WTC11 (cell line): ENCODE measurements around the gene EXD3. TPM values are rescaled to one million over a fixed set of nuclear protein-coding genes. Genes with fewer than 3 reads are reported as not detected.
A peak's percentile ranks its signal among the peaks of the same experiment; 100 is the strongest.

Experiments
- ATAC-seq: fragments of 200-7000 bp; cut with Tn5 transposase; 2 replicates; pipeline ENCODE4 v1.10.0; 2021; ENCODE audit warnings: mild to moderate bottlenecking, moderate library complexity
- CTCF ChIA-PET: fragments of 300-600 bp; sonication (Branson Sonifier 250); formaldehyde crosslinking; loops from one replicate; lab custom pipeline; 2021; ENCODE audit warnings: antibody characterized with exemption; lab: Charles Lee
- POLR2A ChIA-PET: fragments of 350-600 bp; sonication (Branson Sonifier 250); formaldehyde crosslinking; loops from one replicate; lab custom pipeline; 2021; ENCODE audit warnings: antibody characterized with exemption; lab: Charles Lee
- DNase-seq: peaks from one replicate; pipeline ENCODE4 v3.0.0; 2021; ENCODE audit warnings: low spot score
- H3K27ac Mint-ChIP-seq: 2 replicates; pipeline ENCODE4 v1.8.0; 2021; ENCODE audit warnings: mixed read lengths
- H3K27me3 Mint-ChIP-seq: 2 replicates; pipeline ENCODE4 v1.8.0; 2021; ENCODE audit warnings: low read depth, mild to moderate bottlenecking, moderate library complexity, mixed read lengths
- H3K36me3 Mint-ChIP-seq: 2 replicates; pipeline ENCODE4 v1.8.0; 2021; ENCODE audit warnings: mixed read lengths
- H3K4me1 Mint-ChIP-seq: 2 replicates; pipeline ENCODE4 v1.8.0; 2022; ENCODE audit warnings: mixed read lengths
- H3K4me3 Mint-ChIP-seq: 2 replicates; pipeline ENCODE4 v1.8.0; 2021; ENCODE audit warnings: mild to moderate bottlenecking, moderate library complexity, mixed read lengths
- H3K9me3 Mint-ChIP-seq: 2 replicates; pipeline ENCODE4 v1.8.0; 2021; ENCODE audit warnings: mixed read lengths
- AFF4 ChIP-seq: sonication (generic); formaldehyde crosslinking; IDR thresholded peaks from 2 replicates; pipeline ENCODE4 v1.8.1; 2023; ENCODE audit warnings: mild to moderate bottlenecking, missing genetic modification reagents, borderline replicate concordance
- AR ChIP-seq: fragments of 250-450 bp; sonication (Bioruptor Pico); IDR thresholded peaks from 2 replicates; pipeline ENCODE4 v1.9.0; 2021; ENCODE audit warnings: mild to moderate bottlenecking
- ATF2 ChIP-seq: sonication (generic); formaldehyde crosslinking; IDR thresholded peaks from 2 replicates; pipeline ENCODE4 v1.8.1; 2022; ENCODE audit warnings: low read depth, missing genetic modification reagents, borderline replicate concordance
- CREB1 ChIP-seq: sonication (generic); formaldehyde crosslinking; IDR thresholded peaks from 2 replicates; pipeline ENCODE4 v1.8.0; 2023; ENCODE audit warnings: mild to moderate bottlenecking, missing genetic modification reagents
- EMX1 ChIP-seq: fragments of 250-450 bp; sonication (Bioruptor Pico); IDR thresholded peaks from 2 replicates; pipeline ENCODE4 v1.8.0; 2021; ENCODE audit warnings: mild to moderate bottlenecking
- ESRRA ChIP-seq: sonication (generic); formaldehyde crosslinking; IDR thresholded peaks from 2 replicates; pipeline ENCODE4 v1.8.1; 2022; ENCODE audit warnings: mild to moderate bottlenecking, missing genetic modification reagents, borderline replicate concordance
- GTF2I ChIP-seq: fragments of 250-450 bp; sonication (Bioruptor Pico); conservative IDR thresholded peaks from 2 replicates; pipeline ENCODE4 v1.4.0; 2021; ENCODE audit warnings: mild to moderate bottlenecking
- IRF2 ChIP-seq: sonication (generic); formaldehyde crosslinking; IDR thresholded peaks from 2 replicates; pipeline ENCODE4 v1.8.0; 2022; ENCODE audit warnings: low read depth, missing genetic modification reagents, borderline replicate concordance
- JAZF1 ChIP-seq: fragments of 250-450 bp; sonication (Bioruptor Pico); IDR thresholded peaks from 2 replicates; pipeline ENCODE4 v1.9.0; 2021; ENCODE audit warnings: moderate library complexity, mild to moderate bottlenecking, inconsistent platforms
- KAT7 ChIP-seq: sonication (generic); formaldehyde crosslinking; IDR thresholded peaks from 2 replicates; pipeline ENCODE4 v1.8.1; 2023; ENCODE audit warnings: missing genetic modification reagents, mild to moderate bottlenecking, borderline replicate concordance
- MAX ChIP-seq: sonication (generic); formaldehyde crosslinking; IDR thresholded peaks from 2 replicates; pipeline ENCODE4 v1.8.0; 2022; ENCODE audit warnings: mild to moderate bottlenecking, missing genetic modification reagents
- MXD4 ChIP-seq: fragments of 250-450 bp; sonication (Bioruptor Pico); IDR thresholded peaks from 2 replicates; pipeline ENCODE4 v1.8.0; 2021; ENCODE audit warnings: mild to moderate bottlenecking, moderate library complexity, borderline replicate concordance
- NFE2L1 ChIP-seq: sonication (generic); formaldehyde crosslinking; IDR thresholded peaks from 2 replicates; pipeline ENCODE4 v1.8.1; 2023; ENCODE audit warnings: missing genetic modification reagents
- NFYB ChIP-seq: sonication (generic); formaldehyde crosslinking; conservative IDR thresholded peaks from 2 replicates; pipeline ENCODE4 v1.8.0; 2022; ENCODE audit warnings: low read depth, missing genetic modification reagents
- NR3C1 ChIP-seq: sonication (generic); formaldehyde crosslinking; conservative IDR thresholded peaks from 2 replicates; pipeline ENCODE4 v1.8.1; 2023; ENCODE audit warnings: low read depth, mild to moderate bottlenecking, missing genetic modification reagents
- PRRX2 ChIP-seq: fragments of 250-450 bp; sonication (Bioruptor Pico); IDR thresholded peaks from 2 replicates; pipeline ENCODE4 v1.8.0; 2021; ENCODE audit warnings: mild to moderate bottlenecking
- SMAD4 ChIP-seq: sonication (generic); formaldehyde crosslinking; IDR thresholded peaks from 2 replicates; pipeline ENCODE4 v1.8.0; 2022; ENCODE audit warnings: mild to moderate bottlenecking, missing genetic modification reagents
- SP1 ChIP-seq: sonication (generic); formaldehyde crosslinking; conservative IDR thresholded peaks from 2 replicates; pipeline ENCODE4 v1.8.1; 2022; ENCODE audit warnings: missing genetic modification reagents
- ZBTB21 ChIP-seq: sonication (generic); formaldehyde crosslinking; IDR thresholded peaks from 2 replicates; pipeline ENCODE4 v1.8.1; 2023; ENCODE audit warnings: mild to moderate bottlenecking, missing genetic modification reagents, borderline replicate concordance
- ZNF416 ChIP-seq: fragments of 250-450 bp; sonication (Bioruptor Pico); IDR thresholded peaks from 2 replicates; pipeline ENCODE4 v1.9.0; 2021; ENCODE audit warnings: mild to moderate bottlenecking, inconsistent platforms
- ZNF425 ChIP-seq: fragments of 250-450 bp; sonication (Bioruptor Pico); conservative IDR thresholded peaks from 2 replicates; pipeline ENCODE4 v1.9.0; 2021; ENCODE audit warnings: mild to moderate bottlenecking
- ZSCAN18 ChIP-seq: fragments of 250-450 bp; sonication (Bioruptor Pico); IDR thresholded peaks from 2 replicates; pipeline ENCODE4 v2.1.2; 2022; ENCODE audit warnings: mild to moderate bottlenecking, moderate library complexity
- total RNA-seq: library from RNA; stranded (reverse); gene quantifications from 3 replicates; pipeline ENCODE4 v1.2.3, GENCODE V29; 2021

Gene EXD3
- total RNA-seq, 1 experiment from 2014 or later = 21.2 TPM

- TF ChIP-seq EMX1 (CRISPR knock-in tag) (no peak), SP1 (CRISPR knock-in tag) (no peak), KAT7 (no peak), AFF4 (CRISPR knock-in tag) (no peak), AR (CRISPR knock-in tag) (no peak), PRRX2 (CRISPR knock-in tag) (no peak)
Observed at GRCh38 chr9:137369911-137370764, 52.8 kb downstream of the EXD3 start (continued).

GRCh38 chr9:137369061-137369787 is 53.7 kb downstream of the EXD3 start:
- no peaks in the 10 kb centered on the region for H3K4me1 Mint-ChIP-seq
- DNase-seq (peak; percentile 10), ATAC-seq (no peak)
- H3K27me3 Mint-ChIP-seq = no peaks in the 10 kb centered on the region
- peaks cover 10% of the 10 kb centered on the region for H3K9me3 Mint-ChIP-seq
- CTCF ChIA-PET = interaction anchor here (1.2 to 1.6 kb wide), 2 partner anchors 54 to 67 kb away, joined by 5 read pairs; partner anchors contain the start of genes EXD3, NOXA1 and NRARP
- POLR2A ChIA-PET = no interaction called here
- H3K36me3 Mint-ChIP-seq = peaks cover 5% of the 10 kb centered on the region
- no peak overlapping the region for H3K27ac Mint-ChIP-seq
- H3K4me3 Mint-ChIP-seq = no peak overlapping the region
- no peak for TF ChIP-seq CREB1 (CRISPR knock-in tag)
- no peak for TF ChIP-seq SMAD4 (CRISPR knock-in tag)
- no peak for TF ChIP-seq NR3C1 (CRISPR knock-in tag)
- TF ChIP-seq IRF2 (CRISPR knock-in tag) = no peak
- no peak for TF ChIP-seq ZNF425 (CRISPR knock-in tag)
- TF ChIP-seq MAX (CRISPR knock-in tag) = no peak
- TF ChIP-seq JAZF1 = no peak
- TF ChIP-seq GTF2I (CRISPR knock-in tag) = no peak
- TF ChIP-seq MXD4 (CRISPR knock-in tag) = no peak
- no peak for TF ChIP-seq ATF2 (CRISPR knock-in tag)
- no peak for TF ChIP-seq ZNF416
- TF ChIP-seq KAT7 = no peak
- TF ChIP-seq NFE2L1 (CRISPR knock-in tag) = no peak
- TF ChIP-seq ZBTB21 = no peak
- no peak for TF ChIP-seq ESRRA (CRISPR knock-in tag)
- TF ChIP-seq ZSCAN18 (CRISPR knock-in tag) = no peak
- no peak for TF ChIP-seq NFYB
- TF ChIP-seq EMX1 (CRISPR knock-in tag) = no peak
